HL-60 (cell line): ENCODE data around the gene SMARCB1.

Source experiments
- GABPA ChIP-seq: IDR thresholded peaks from 2 replicates; pipeline ENCODE4 v1.6.1; 2012; ENCODE audit warnings: low read depth
- POLR2AphosphoS5 ChIP-seq: IDR thresholded peaks from 2 replicates; pipeline ENCODE4 v1.6.1; 2012; ENCODE audit warnings: low read depth
- SPI1 ChIP-seq: IDR thresholded peaks from 2 replicates; pipeline ENCODE4 v1.6.1; 2012; ENCODE audit warnings: low read depth, mild to moderate bottlenecking, borderline replicate concordance
- TF ChIP-seq, protein P1 (sequence below): IDR thresholded peaks from one replicate; pipeline ENCODE4 v1.5.1; 2011; ENCODE audit warnings: low read length, control low read depth, inconsistent platforms; ENCODE audit not compliant: insufficient read depth
- TF ChIP-seq, protein P2 (sequence below): IDR thresholded peaks from 2 replicates; pipeline ENCODE4 v1.6.1; 2012; ENCODE audit warnings: low read depth; ENCODE audit not compliant: insufficient replicate concordance

DNA sequence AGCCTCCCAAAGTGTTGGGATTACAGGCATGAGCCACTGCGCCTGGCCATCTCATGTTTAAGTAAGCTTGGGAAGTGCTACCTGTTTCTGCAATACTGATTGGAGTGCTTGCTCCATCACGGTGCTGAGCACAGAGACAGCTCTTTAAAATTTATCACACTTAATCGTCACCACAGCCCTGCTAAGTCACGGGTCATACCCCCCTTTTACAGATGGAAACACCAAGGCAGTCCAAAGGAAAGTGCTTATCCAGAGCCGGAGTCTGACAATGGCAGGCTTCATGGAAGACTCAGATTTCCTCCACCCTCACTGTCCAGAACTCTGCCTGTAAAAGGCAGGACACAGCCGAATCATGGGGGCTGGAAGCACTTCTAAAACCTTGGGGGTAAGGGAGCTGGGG, 26.7 kb upstream of the SMARCB1 start:
- TF ChIP-seq, protein P1, sequence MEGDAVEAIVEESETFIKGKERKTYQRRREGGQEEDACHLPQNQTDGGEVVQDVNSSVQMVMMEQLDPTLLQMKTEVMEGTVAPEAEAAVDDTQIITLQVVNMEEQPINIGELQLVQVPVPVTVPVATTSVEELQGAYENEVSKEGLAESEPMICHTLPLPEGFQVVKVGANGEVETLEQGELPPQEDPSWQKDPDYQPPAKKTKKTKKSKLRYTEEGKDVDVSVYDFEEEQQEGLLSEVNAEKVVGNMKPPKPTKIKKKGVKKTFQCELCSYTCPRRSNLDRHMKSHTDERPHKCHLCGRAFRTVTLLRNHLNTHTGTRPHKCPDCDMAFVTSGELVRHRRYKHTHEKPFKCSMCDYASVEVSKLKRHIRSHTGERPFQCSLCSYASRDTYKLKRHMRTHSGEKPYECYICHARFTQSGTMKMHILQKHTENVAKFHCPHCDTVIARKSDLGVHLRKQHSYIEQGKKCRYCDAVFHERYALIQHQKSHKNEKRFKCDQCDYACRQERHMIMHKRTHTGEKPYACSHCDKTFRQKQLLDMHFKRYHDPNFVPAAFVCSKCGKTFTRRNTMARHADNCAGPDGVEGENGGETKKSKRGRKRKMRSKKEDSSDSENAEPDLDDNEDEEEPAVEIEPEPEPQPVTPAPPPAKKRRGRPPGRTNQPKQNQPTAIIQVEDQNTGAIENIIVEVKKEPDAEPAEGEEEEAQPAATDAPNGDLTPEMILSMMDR: no peak
- TF ChIP-seq POLR2AphosphoS5: no peak
- no peak for TF ChIP-seq GABPA
- TF ChIP-seq, protein P2, sequence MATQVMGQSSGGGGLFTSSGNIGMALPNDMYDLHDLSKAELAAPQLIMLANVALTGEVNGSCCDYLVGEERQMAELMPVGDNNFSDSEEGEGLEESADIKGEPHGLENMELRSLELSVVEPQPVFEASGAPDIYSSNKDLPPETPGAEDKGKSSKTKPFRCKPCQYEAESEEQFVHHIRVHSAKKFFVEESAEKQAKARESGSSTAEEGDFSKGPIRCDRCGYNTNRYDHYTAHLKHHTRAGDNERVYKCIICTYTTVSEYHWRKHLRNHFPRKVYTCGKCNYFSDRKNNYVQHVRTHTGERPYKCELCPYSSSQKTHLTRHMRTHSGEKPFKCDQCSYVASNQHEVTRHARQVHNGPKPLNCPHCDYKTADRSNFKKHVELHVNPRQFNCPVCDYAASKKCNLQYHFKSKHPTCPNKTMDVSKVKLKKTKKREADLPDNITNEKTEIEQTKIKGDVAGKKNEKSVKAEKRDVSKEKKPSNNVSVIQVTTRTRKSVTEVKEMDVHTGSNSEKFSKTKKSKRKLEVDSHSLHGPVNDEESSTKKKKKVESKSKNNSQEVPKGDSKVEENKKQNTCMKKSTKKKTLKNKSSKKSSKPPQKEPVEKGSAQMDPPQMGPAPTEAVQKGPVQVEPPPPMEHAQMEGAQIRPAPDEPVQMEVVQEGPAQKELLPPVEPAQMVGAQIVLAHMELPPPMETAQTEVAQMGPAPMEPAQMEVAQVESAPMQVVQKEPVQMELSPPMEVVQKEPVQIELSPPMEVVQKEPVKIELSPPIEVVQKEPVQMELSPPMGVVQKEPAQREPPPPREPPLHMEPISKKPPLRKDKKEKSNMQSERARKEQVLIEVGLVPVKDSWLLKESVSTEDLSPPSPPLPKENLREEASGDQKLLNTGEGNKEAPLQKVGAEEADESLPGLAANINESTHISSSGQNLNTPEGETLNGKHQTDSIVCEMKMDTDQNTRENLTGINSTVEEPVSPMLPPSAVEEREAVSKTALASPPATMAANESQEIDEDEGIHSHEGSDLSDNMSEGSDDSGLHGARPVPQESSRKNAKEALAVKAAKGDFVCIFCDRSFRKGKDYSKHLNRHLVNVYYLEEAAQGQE: no peak
- TF ChIP-seq SPI1: no peak
